ENCODE data around the gene RNF123.

RNF123 gene

DNA sequence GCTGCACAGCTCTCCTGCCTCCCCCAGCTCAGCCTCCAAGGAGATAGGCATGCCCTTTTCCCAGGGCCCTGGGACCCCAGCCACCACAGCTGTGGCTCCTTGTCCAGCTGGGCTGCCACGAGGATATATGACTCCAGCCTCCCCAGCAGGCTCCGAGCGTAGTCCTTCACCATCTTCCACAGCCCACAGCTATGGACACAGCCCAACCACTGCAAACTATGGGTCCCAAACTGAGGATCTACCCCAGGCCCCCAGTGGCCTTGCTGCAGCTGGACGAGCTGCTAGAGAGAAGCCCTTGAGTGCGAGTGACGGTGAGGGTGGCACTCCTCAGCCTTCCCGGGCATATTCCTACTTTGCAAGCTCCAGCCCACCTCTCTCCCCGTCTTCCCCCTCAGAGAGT is 35.7 kb upstream of the RNF123 start:
- intact Hi-C loops (cut with micrococcal nuclease), result no loop called here
- H3K9me3 Mint-ChIP-seq, result no peaks in the 10 kb centered on the region
- H3K36me3 Mint-ChIP-seq (ENCODE audit: low read depth), result no peaks in the 10 kb centered on the region
- peaks cover 6% of the 10 kb centered on the region for H3K27me3 Mint-ChIP-seq
- peaks cover 5% of the 10 kb centered on the region for H3K4me1 Mint-ChIP-seq (ENCODE audit: low read depth)
- no peak overlapping the region for H3K27ac Mint-ChIP-seq
- H3K4me3 Mint-ChIP-seq, result no peak overlapping the region

DNA sequence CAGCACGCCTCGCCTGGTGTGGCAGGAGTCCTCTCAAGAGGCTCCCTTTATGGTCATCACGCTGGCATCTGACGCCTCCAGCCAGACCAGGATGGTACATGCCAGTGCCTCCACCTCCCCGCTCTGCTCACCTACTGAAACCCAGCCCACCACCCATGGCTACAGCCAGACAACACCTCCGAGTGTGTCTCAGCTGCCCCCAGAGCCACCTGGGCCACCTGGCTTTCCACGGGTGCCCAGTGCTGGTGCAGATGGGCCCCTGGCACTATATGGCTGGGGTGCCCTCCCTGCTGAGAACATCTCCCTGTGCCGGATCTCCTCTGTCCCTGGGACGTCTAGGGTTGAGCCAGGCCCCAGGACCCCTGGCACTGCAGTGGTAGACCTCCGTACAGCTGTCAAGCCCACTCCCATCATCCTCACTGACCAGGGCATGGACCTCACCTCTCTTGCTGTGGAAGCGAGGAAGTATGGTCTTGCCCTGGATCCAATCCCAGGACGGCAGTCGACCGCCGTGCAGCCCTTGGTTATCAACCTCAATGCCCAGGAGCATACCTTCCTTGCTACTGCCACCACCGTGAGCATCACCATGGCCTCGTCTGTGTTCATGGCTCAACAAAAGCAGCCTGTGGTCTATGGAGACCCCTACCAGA is 35.1 kb upstream of the RNF123 start:
- Mint-ChIP-seq H3K27me3 (peaks cover 6% of the 10 kb centered on the region), H3K4me1 (ENCODE audit: low read depth) (peaks cover 5% of the 10 kb centered on the region), H3K4me3 (no peak overlapping the region), H3K27ac (no peak overlapping the region), H3K9me3 (no peaks in the 10 kb centered on the region), H3K36me3 (ENCODE audit: low read depth) (no peaks in the 10 kb centered on the region)
- intact Hi-C loops (cut with micrococcal nuclease), result no loop called here

DNA sequence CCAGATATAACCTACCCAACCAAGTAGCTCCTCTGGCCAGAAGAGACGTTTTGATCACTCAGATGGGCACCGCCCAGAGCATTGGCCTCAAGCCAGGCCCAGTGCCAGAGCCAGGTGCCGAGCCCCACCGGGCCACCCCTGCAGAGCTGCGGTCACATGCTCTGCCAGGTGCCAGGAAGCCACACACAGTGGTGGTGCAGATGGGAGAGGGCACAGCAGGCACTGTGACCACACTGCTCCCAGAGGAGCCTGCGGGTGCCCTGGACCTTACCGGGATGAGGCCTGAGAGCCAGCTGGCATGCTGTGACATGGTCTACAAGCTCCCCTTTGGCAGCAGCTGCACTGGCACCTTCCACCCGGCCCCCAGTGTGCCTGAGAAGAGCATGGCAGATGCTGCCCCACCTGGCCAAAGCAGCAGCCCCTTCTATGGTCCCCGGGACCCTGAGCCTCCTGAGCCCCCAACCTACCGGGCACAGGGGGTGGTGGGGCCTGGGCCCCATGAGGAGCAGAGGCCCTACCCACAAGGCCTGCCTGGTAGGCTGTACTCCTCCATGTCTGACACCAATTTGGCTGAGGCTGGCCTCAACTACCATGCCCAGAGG is 34.3 kb upstream of the RNF123 start:
- intact Hi-C loops (cut with micrococcal nuclease), result no loop called here
- no peak overlapping the region for H3K4me3 Mint-ChIP-seq
- no peak overlapping the region for H3K27ac Mint-ChIP-seq
- no peaks in the 10 kb centered on the region for H3K36me3 Mint-ChIP-seq (ENCODE audit: low read depth)
- no peaks in the 10 kb centered on the region for H3K9me3 Mint-ChIP-seq
- peaks cover 5% of the 10 kb centered on the region for H3K4me1 Mint-ChIP-seq (ENCODE audit: low read depth)
- peaks cover 6% of the 10 kb centered on the region for H3K27me3 Mint-ChIP-seq

DNA sequence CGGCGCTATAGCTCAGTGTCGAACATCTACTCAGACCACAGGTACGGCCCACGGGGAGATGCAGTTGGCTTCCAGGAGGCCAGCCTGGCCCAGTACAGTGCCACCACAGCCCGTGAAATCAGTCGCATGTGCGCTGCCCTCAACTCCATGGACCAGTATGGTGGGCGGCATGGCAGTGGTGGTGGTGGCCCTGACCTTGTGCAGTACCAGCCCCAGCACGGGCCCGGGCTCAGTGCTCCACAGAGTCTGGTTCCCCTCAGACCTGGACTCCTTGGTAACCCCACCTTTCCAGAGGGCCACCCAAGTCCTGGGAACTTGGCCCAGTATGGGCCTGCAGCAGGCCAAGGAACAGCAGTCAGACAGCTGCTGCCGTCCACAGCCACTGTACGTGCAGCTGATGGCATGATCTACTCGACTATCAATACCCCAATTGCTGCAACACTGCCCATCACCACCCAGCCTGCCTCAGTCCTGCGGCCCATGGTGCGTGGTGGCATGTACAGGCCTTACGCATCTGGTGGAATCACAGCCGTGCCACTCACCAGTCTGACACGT is 33.5 kb upstream of the RNF123 start:
- no peak overlapping the region for H3K27ac Mint-ChIP-seq
- H3K27me3 Mint-ChIP-seq, result peaks cover 6% of the 10 kb centered on the region
- peaks cover 5% of the 10 kb centered on the region for H3K4me1 Mint-ChIP-seq (ENCODE audit: low read depth)
- intact Hi-C loops (cut with micrococcal nuclease), result no loop called here
- H3K36me3 Mint-ChIP-seq (ENCODE audit: low read depth), result no peaks in the 10 kb centered on the region
- H3K9me3 Mint-ChIP-seq, result no peaks in the 10 kb centered on the region
- no peak overlapping the region for H3K4me3 Mint-ChIP-seq

DNA sequence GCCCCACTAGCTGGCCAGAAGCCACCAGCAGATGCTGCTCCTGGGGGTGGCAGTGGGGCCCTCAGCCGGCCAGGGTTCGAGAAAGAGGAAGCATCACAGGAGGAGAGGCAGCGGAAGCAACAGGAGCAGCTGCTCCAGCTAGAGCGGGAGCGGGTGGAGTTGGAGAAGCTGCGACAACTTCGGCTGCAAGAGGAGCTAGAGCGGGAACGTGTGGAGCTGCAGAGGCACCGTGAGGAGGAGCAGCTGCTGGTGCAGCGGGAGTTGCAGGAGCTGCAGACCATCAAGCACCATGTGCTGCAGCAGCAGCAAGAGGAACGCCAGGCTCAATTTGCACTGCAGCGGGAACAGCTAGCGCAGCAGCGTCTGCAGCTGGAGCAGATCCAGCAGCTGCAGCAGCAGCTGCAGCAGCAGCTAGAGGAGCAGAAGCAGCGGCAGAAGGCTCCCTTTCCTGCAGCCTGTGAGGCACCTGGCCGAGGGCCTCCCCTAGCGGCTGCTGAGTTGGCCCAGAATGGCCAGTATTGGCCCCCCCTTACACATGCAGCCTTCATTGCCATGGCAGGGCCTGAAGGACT is 32.7 kb upstream of the RNF123 start:
- Mint-ChIP-seq H3K9me3 (no peaks in the 10 kb centered on the region), H3K4me1 (ENCODE audit: low read depth) (peaks cover 5% of the 10 kb centered on the region), H3K4me3 (no peak overlapping the region), H3K27ac (no peak overlapping the region), H3K27me3 (peaks cover 6% of the 10 kb centered on the region), H3K36me3 (ENCODE audit: low read depth) (no peaks in the 10 kb centered on the region)
- intact Hi-C loops (cut with micrococcal nuclease), result no loop called here

DNA sequence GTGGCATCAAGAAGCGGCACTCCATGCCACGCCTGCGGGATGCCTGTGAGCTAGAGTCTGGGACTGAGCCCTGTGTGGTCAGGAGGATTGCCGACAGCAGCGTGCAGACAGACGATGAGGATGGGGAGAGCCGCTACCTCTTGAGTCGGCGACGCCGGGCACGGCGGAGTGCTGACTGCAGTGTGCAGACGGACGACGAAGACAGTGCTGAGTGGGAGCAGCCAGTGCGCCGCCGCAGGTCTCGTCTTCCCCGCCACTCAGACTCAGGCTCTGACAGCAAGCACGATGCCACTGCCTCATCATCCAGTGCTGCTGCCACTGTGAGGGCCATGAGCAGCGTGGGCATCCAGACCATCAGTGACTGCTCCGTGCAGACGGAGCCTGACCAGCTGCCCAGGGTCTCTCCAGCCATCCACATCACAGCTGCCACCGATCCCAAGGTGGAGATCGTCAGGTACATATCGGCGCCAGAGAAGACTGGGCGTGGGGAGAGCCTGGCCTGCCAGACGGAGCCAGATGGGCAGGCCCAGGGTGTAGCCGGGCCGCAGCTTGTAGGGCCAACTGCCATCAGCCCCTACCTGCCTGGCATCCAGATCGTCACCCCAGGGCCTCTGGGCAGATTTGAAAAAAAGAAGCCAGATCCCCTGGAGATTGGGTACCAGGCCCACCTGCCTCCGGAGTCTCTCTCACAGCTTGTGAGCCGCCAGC is 32.0 kb upstream of the RNF123 start:
- H3K27ac Mint-ChIP-seq, result no peak overlapping the region
- intact Hi-C loops (cut with micrococcal nuclease), result no loop called here
- no peaks in the 10 kb centered on the region for H3K36me3 Mint-ChIP-seq (ENCODE audit: low read depth)
- H3K27me3 Mint-ChIP-seq, result peaks cover 6% of the 10 kb centered on the region
- H3K4me3 Mint-ChIP-seq, result no peak overlapping the region
- peaks cover 5% of the 10 kb centered on the region for H3K4me1 Mint-ChIP-seq (ENCODE audit: low read depth)
- no peaks in the 10 kb centered on the region for H3K9me3 Mint-ChIP-seq

DNA sequence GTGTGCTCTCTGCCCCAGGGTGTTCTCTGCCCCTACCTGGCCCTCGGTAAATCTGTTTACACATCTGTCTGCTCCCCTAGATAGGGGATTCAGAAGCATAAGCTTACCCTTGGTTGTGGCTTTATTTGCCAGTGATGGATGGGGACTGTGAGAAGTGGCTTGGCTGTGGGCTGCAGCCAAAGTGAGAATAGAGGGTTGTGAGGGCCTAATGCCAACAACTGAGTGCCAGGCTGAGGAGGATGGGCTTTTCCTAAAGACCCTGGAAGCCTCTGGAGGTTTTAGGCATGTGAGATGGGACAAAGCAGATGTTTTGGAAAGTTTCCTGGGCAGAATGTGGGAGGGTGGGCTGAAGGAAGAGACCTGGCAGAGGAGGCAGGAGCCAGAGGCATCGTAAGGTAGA is 30.6 kb upstream of the RNF123 start:
- Mint-ChIP-seq H3K9me3 (no peaks in the 10 kb centered on the region), H3K4me3 (no peak overlapping the region), H3K27ac (no peak overlapping the region), H3K36me3 (ENCODE audit: low read depth) (no peaks in the 10 kb centered on the region), H3K4me1 (ENCODE audit: low read depth) (peaks cover 5% of the 10 kb centered on the region), H3K27me3 (peaks cover 6% of the 10 kb centered on the region)
- intact Hi-C loops (cut with micrococcal nuclease), result no loop called here

DNA sequence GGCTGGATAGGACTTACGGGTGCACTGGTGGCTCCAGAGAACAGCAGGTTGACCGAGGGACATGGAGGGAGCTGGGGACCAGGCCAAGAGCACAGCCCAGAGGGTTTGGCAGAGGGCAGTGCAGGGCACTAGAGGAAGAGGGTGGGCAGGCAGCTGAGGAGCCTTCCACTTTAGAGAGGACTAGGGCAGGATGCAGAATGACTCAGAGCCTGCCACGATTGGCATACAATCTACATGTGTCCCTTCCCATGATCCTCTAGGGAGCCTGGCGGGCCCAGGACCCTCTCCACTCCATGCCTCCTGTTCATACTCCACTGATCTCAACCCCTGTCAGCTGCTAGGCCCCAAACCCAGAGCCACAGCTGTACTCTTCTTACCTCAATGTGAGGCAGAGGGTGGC is 29.6 kb upstream of the RNF123 start:
- Mint-ChIP-seq H3K27me3 (peaks cover 6% of the 10 kb centered on the region), H3K36me3 (ENCODE audit: low read depth) (no peaks in the 10 kb centered on the region), H3K9me3 (no peaks in the 10 kb centered on the region), H3K4me3 (no peak overlapping the region), H3K27ac (no peak overlapping the region), H3K4me1 (ENCODE audit: low read depth) (peaks cover 11% of the 10 kb centered on the region)
- intact Hi-C loops (cut with micrococcal nuclease), result no loop called here

DNA sequence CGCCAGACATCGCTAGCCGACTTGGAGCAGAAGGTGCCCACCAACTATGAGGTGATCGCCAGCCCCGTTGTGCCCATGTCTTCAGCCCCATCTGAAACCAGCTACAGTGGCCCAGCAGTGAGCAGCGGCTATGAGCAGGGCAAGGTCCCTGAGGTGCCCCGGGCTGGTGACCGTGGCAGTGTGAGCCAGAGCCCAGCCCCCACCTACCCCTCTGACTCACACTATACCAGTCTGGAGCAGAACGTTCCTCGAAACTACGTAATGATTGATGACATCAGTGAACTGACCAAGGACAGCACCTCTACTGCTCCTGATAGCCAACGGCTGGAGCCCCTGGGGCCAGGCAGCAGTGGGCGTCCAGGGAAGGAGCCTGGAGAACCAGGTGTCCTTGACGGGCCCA is 28.1 kb upstream of the RNF123 start:
- H3K27ac Mint-ChIP-seq, result no peak overlapping the region
- H3K4me1 Mint-ChIP-seq (ENCODE audit: low read depth), result peaks cover 15% of the 10 kb centered on the region
- H3K4me3 Mint-ChIP-seq, result no peak overlapping the region
- no peaks in the 10 kb centered on the region for H3K36me3 Mint-ChIP-seq (ENCODE audit: low read depth)
- H3K9me3 Mint-ChIP-seq, result no peaks in the 10 kb centered on the region
- peaks cover 6% of the 10 kb centered on the region for H3K27me3 Mint-ChIP-seq
- intact Hi-C loops (cut with micrococcal nuclease), result no loop called here

DNA sequence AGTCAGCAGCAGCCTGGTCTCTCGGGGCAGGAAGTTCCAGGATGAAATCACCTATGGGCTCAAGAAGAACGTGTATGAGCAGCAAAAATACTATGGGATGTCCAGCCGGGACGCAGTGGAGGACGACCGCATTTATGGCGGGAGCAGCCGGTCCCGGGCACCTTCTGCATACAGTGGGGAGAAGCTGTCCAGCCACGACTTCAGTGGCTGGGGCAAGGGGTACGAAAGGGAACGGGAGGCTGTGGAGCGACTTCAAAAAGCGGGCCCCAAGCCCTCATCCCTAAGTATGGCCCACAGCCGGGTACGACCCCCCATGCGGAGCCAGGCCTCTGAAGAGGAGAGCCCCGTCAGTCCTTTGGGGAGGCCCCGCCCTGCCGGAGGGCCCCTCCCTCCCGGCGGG is 27.3 kb upstream of the RNF123 start:
- intact Hi-C loops (cut with micrococcal nuclease), result no loop called here
- no peak overlapping the region for H3K27ac Mint-ChIP-seq
- no peak overlapping the region for H3K4me3 Mint-ChIP-seq
- peaks cover 2% of the 10 kb centered on the region for H3K27me3 Mint-ChIP-seq
- H3K36me3 Mint-ChIP-seq (ENCODE audit: low read depth), result no peaks in the 10 kb centered on the region
- H3K4me1 Mint-ChIP-seq (ENCODE audit: low read depth), result peaks cover 12% of the 10 kb centered on the region
- no peaks in the 10 kb centered on the region for H3K9me3 Mint-ChIP-seq

DNA sequence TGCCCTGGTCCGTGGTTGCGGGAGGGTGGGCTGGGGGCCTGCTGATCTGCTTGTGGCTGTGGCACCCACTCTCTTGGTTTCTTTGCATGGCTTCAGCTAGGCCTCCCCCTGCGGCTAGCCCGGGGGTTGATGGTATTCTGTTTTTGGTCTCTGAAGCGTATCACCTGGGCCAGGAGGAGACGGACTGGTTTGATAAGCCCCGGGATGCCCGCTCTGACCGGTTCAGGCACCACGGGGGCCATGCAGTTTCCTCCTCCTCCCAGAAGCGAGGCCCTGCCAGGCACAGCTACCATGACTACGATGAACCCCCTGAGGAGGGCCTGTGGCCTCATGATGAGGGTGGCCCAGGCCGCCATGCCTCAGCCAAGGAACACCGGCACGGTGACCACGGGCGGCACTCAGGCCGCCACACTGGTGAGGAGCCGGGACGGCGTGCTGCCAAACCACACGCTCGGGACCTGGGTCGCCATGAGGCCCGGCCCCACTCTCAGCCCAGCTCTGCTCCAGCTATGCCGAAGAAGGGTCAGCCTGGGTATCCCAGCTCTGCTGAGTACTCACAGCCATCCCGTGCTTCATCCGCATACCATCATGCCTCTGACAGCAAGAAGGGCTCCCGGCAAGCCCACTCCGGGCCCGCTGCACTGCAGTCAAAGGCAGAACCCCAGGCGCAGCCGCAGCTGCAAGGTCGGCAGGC is 26.5 kb upstream of the RNF123 start:
- Mint-ChIP-seq H3K27ac (no peak overlapping the region), H3K36me3 (ENCODE audit: low read depth) (no peaks in the 10 kb centered on the region)
- intact Hi-C loops (cut with micrococcal nuclease), result no loop called here

DNA sequence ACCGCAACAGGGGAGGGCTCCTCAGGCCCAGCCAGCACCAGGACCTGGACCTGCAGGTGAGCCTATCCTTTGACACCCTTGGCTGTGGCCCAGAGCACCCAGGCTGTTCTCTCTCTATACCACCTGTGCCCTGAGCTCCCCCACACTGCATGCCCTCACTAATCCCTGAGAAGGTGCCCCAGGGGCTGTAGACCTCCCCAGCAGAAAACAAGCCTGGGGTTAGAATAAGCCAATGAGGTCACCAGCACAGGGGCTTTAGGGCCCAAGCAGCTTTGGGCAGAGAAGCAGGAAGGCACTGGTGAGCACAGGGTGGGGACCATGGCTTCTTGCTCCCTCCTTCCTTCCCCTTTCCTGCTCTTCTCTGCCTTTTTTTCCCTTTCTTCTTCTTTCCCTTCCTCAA is 25.5 kb upstream of the RNF123 start:
- Mint-ChIP-seq H3K9me3 (no peaks in the 10 kb centered on the region), H3K4me1 (ENCODE audit: low read depth) (peaks cover 12% of the 10 kb centered on the region), H3K4me3 (no peak overlapping the region), H3K27me3 (peaks cover 8% of the 10 kb centered on the region), H3K36me3 (ENCODE audit: low read depth) (no peaks in the 10 kb centered on the region), H3K27ac (no peak overlapping the region)
- intact Hi-C loops (cut with micrococcal nuclease), result no loop called here

More for the DNA sequence above, 26.5 kb upstream of the RNF123 start:
- H3K4me1 Mint-ChIP-seq (ENCODE audit: low read depth), result peaks cover 12% of the 10 kb centered on the region
- H3K27me3 Mint-ChIP-seq, result no peaks in the 10 kb centered on the region
- no peak overlapping the region for H3K4me3 Mint-ChIP-seq
- H3K9me3 Mint-ChIP-seq, result no peaks in the 10 kb centered on the region

DNA sequence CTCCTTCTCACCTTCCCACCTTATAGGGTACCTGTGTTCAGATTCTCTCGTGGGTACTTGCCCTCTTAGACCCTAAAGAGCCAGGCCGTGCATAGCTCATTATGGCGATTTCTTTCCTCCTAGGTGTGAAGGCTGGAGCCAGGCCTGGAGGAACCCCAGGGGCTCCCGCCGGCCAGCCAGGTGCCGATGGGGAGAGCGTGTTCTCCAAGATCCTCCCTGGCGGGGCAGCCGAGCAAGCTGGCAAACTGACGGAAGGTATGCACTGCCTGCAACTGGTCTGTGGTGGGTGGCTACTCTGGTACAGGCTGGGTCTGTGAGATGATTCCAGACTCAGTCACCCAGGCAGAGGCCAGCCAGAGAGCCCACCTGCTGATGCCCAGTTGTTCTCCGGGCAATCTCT is 25.1 kb upstream of the RNF123 start:
- no peaks in the 10 kb centered on the region for H3K9me3 Mint-ChIP-seq

More for the DNA sequence above, 25.1 kb upstream of the RNF123 start:
- no peaks in the 10 kb centered on the region for H3K36me3 Mint-ChIP-seq (ENCODE audit: low read depth)
- peaks cover 11% of the 10 kb centered on the region for H3K27me3 Mint-ChIP-seq
- H3K27ac Mint-ChIP-seq, result no peak overlapping the region
- intact Hi-C loops (cut with micrococcal nuclease), result no loop called here
- no peak overlapping the region for H3K4me3 Mint-ChIP-seq
- peaks cover 12% of the 10 kb centered on the region for H3K4me1 Mint-ChIP-seq (ENCODE audit: low read depth)
